SK-N-SH (cell line): ENCODE measurements around the gene MRPS17. TPM values are rescaled to one million over a fixed set of nuclear protein-coding genes. Genes with fewer than 3 reads are reported as not detected.

ENCODE experiments used
- CTCF ChIA-PET: fragments of 300-600, 350-600 bp; formaldehyde crosslinking; extraction: SDS; loops from one replicate; lab custom pipeline; 2021; lab: Yijun Ruan, JAX
- POLR2A ChIA-PET: fragments of 350-600 bp; sonication (Branson Sonifier 250); formaldehyde crosslinking; extraction: SDS; loops from one replicate; lab custom pipeline; 2020; ENCODE audit warnings: antibody characterized with exemption, inconsistent platforms; lab: Yijun Ruan, JAX
- DNase-seq: peaks from one replicate; pipeline ENCODE4 v3.0.0; 2012
- H2AFZ ChIP-seq: fragments of 200-600 bp; sonication (generic); 2 replicates; pipeline ENCODE4 v1.8.1; 2016; ENCODE audit warnings: antibody characterized with exemption, mild to moderate bottlenecking, low read depth
- H3F3A ChIP-seq: fragments of 200-600 bp; sonication (generic); replicated peaks from 2 replicates; pipeline ENCODE3; 2016; ENCODE audit warnings: antibody characterized with exemption, mild to moderate bottlenecking; ENCODE audit not compliant: insufficient read depth
- H3K27ac ChIP-seq, 2 experiments: fragments of 200-500 bp in 1 of 2; fragments of 200-600 bp in 1 of 2; sonication (Bioruptor generic) in 1 of 2; sonication (generic), shearing (Covaris generic) in 1 of 2; 2 replicates each; pipeline versions ENCODE4 v1.5.1 to v1.6.1; 2014 to 2016; ENCODE audit warnings: low read depth in 2 of 2, inconsistent platforms in 1 of 2, low read length in 1 of 2, mild to moderate bottlenecking in 1 of 2, mixed read lengths in 1 of 2
- H3K27me3 ChIP-seq: fragments of 200-600 bp; sonication (generic), shearing (Covaris generic); 2 replicates; pipeline ENCODE4 v1.6.1; 2016; ENCODE audit warnings: mixed run types; ENCODE audit not compliant: insufficient read depth
- H3K36me3 ChIP-seq, 2 experiments: fragments of 200-500 bp in 1 of 2; fragments of 200-600 bp in 1 of 2; sonication (Bioruptor generic) in 1 of 2; sonication (generic) in 1 of 2; replicated peaks in 1 of 2; 2 replicates each; pipeline versions ENCODE3 to v1.5.1; 2014 to 2016; ENCODE audit warnings: low read length in 1 of 2, mild to moderate bottlenecking in 1 of 2; ENCODE audit not compliant: insufficient read depth in 2 of 2, control insufficient read depth in 1 of 2
- H3K4me1 ChIP-seq, 2 experiments: fragments of 200-500 bp in 1 of 2; fragments of 200-600 bp in 1 of 2; sonication (Bioruptor generic) in 1 of 2; sonication (generic), shearing (Covaris generic) in 1 of 2; 2 replicates each; pipeline versions ENCODE4 v1.5.1 to v1.6.1; 2014 to 2016; ENCODE audit warnings: low read depth in 1 of 2, low read length in 1 of 2, mixed run types in 1 of 2; ENCODE audit not compliant: insufficient read depth in 2 of 2, control insufficient read depth in 1 of 2
- H3K4me2 ChIP-seq: fragments of 200-600 bp; sonication (generic), shearing (Covaris generic); 2 replicates; pipeline ENCODE4 v1.6.1; 2017; ENCODE audit warnings: mixed run types
- H3K4me3 ChIP-seq, 2 experiments: fragments of 200-500 bp in 1 of 2; fragments of 200-600 bp in 1 of 2; sonication (Bioruptor generic) in 1 of 2; sonication (generic), shearing (Covaris generic) in 1 of 2; 2 replicates each; pipeline versions ENCODE4 v1.5.1 to v1.8.1; 2014 to 2016; ENCODE audit warnings: low read depth in 2 of 2, inconsistent platforms in 1 of 2, low read length in 1 of 2, mild to moderate bottlenecking in 1 of 2, mixed read lengths in 1 of 2, moderate library complexity in 1 of 2
- H3K79me2 ChIP-seq: fragments of 200-600 bp; sonication (generic); 2 replicates; pipeline ENCODE4 v1.8.1; 2017; ENCODE audit warnings: mild to moderate bottlenecking; ENCODE audit not compliant: insufficient read depth
- H3K9ac ChIP-seq: fragments of 200-600 bp; sonication (generic); 2 replicates; pipeline ENCODE4 v1.6.1; 2017; ENCODE audit warnings: mixed run types
- H3K9me2 ChIP-seq: fragments of 200-600 bp; sonication (generic); 2 replicates; pipeline ENCODE4 v1.6.1; 2017; ENCODE audit warnings: mixed run types
- H3K9me3 ChIP-seq: fragments of 200-600 bp; sonication (generic); 2 replicates; pipeline ENCODE4 v1.6.1; 2017; ENCODE audit warnings: mixed run types, mild to moderate bottlenecking, moderate library complexity
- H4K20me1 ChIP-seq: fragments of 200-600 bp; sonication (generic); 2 replicates; pipeline ENCODE4 v1.6.1; 2017; ENCODE audit warnings: mild to moderate bottlenecking, mixed run types; ENCODE audit not compliant: insufficient read depth
- CHD2 ChIP-seq: fragments of 150-350 bp; IDR thresholded peaks from 2 replicates; pipeline ENCODE4 v1.6.1; 2018; ENCODE audit warnings: low read length; ENCODE audit not compliant: partially characterized antibody
- ELF1 ChIP-seq: IDR thresholded peaks from 2 replicates; pipeline ENCODE4 v1.4.0; 2012
- EP300 ChIP-seq, 2 experiments: IDR thresholded peaks; 2 replicates each; pipeline versions ENCODE4 v1.4.0 to v1.6.1; 2012; ENCODE audit warnings: borderline replicate concordance in 1 of 2, low read depth in 1 of 2, low read length in 1 of 2
- EZH2phosphoT487 ChIP-seq: fragments of 200-600 bp; sonication (generic); IDR thresholded peaks from 2 replicates; pipeline ENCODE4 v1.6.1; 2017; ENCODE audit warnings: low read depth, mixed run types, mild to moderate bottlenecking, antibody characterized with exemption, moderate library complexity, borderline replicate concordance
- FOSL2 ChIP-seq: IDR thresholded peaks from 2 replicates; pipeline ENCODE4 v1.4.0; 2012; ENCODE audit warnings: low read depth, mild to moderate bottlenecking, moderate library complexity, borderline replicate concordance
- FOXJ3 ChIP-seq: sonication (generic); formaldehyde crosslinking; IDR thresholded peaks from 2 replicates; pipeline ENCODE4 v1.5.1; 2020; ENCODE audit warnings: mild to moderate bottlenecking, missing genetic modification reagents
- POLR2AphosphoS5 ChIP-seq: IDR thresholded peaks from 2 replicates; pipeline ENCODE4 v1.6.1; 2012; ENCODE audit warnings: low read depth, low read length
- SIN3A ChIP-seq: IDR thresholded peaks from 2 replicates; pipeline ENCODE4 v1.6.1; 2012; ENCODE audit warnings: low read depth, mild to moderate bottlenecking, low read length, moderate library complexity, borderline replicate concordance
- TEAD4 ChIP-seq: IDR thresholded peaks from 2 replicates; pipeline ENCODE4 v1.4.0; 2012; ENCODE audit warnings: mild to moderate bottlenecking, borderline replicate concordance; ENCODE audit not compliant: insufficient read depth
- YY1 ChIP-seq: IDR thresholded peaks from 2 replicates; pipeline ENCODE4 v1.4.0; 2012; ENCODE audit warnings: low read depth, mild to moderate bottlenecking
- WGBS: methylation state at CpG from one replicate; pipeline ENCODE4 v1.1.6; 2017; ENCODE audit warnings: low lambda C conversion rate; 5-methylcytosine and 5-hydroxymethylcytosine counted together
- polyA plus RNA-seq, 3 experiments: library from polyadenylated mRNA; depleted of rRNA; stranded (reverse); fragments of >200 nt; gene quantifications; 2 replicates each; pipeline ENCODE4 v1.2.3, GENCODE V29; 2012
- TF ChIP-seq, protein P1 (sequence below): fragments of 150-350 bp; IDR thresholded peaks from 2 replicates; pipeline ENCODE4 v1.6.1; 2017; ENCODE audit warnings: antibody characterized with exemption, low read length, low read depth, borderline replicate concordance
- TF ChIP-seq, protein P2 (sequence below): IDR thresholded peaks from 2 replicates; pipeline ENCODE4; 2012
- TF ChIP-seq, protein P3 (sequence below): fragments of 200-600 bp; sonication (generic); IDR thresholded peaks from 2 replicates; pipeline ENCODE4 v1.6.1; 2017; ENCODE audit warnings: antibody characterized with exemption, mild to moderate bottlenecking, moderate library complexity

MRPS17 gene
- polyA plus RNA-seq, 1 of the 3 experiments (the other 2 are of a cell fraction): 17.4 TPM

DNA sequence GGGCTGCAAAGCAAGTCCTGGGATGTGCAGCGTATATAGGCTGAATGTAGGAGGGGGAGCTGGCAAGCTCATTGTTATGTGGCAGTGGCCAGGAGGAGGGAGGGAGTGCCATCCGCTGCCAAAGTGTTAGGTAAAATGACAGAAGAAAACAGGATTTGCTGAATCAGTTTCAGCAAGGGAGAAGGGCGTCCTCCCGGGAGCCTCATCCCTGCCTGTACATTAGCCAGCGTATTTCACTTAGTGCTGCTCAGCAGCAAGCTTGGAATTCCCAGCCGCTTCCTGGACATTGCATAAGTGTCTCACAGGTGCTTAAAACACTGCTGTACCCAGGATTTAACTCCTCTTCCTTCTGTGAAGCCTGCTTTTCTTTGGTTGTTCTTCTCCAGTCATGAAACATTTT is 15.2 kb downstream of the MRPS17 start (continued):
- no peak for TF ChIP-seq YY1
- TF ChIP-seq, all 33 proteins: peak for 0

DNA sequence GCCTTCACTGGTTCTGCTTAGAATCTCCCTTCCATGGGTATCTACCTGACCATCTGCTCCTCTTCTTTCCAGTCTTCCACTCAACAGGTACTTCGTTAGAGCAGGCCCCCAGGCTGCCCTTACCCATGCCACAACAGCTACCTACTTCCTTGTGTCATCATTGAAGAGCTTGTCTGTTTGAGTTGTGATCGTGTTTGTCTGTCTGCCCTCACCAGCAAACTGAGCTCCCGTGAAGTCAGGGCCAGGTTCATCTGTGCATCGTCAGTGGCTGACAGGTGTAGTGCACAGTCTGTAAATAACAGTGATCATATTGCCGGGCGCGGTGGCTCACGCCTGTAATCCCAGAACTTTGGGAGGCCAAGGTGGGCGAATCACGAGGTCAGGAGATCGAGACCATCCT is 17.7 kb downstream of the MRPS17 start:
- TF ChIP-seq TEAD4 (no peak), FOSL2 (no peak), SIN3A (no peak), POLR2AphosphoS5 (no peak), ELF1 (no peak), CHD2 (no peak), FOXJ3 (CRISPR knock-in tag) (no peak), EP300 (IDR thresholded peaks at IDR 0.05; ENCODE audit: borderline replicate concordance in 1 of 2, low read depth in 1 of 2, low read length in 1 of 2) (no peak), EZH2phosphoT487 (no peak)
- TF ChIP-seq, protein P1, sequence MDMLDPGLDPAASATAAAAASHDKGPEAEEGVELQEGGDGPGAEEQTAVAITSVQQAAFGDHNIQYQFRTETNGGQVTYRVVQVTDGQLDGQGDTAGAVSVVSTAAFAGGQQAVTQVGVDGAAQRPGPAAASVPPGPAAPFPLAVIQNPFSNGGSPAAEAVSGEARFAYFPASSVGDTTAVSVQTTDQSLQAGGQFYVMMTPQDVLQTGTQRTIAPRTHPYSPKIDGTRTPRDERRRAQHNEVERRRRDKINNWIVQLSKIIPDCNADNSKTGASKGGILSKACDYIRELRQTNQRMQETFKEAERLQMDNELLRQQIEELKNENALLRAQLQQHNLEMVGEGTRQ: no peak
- TF ChIP-seq, protein P2, sequence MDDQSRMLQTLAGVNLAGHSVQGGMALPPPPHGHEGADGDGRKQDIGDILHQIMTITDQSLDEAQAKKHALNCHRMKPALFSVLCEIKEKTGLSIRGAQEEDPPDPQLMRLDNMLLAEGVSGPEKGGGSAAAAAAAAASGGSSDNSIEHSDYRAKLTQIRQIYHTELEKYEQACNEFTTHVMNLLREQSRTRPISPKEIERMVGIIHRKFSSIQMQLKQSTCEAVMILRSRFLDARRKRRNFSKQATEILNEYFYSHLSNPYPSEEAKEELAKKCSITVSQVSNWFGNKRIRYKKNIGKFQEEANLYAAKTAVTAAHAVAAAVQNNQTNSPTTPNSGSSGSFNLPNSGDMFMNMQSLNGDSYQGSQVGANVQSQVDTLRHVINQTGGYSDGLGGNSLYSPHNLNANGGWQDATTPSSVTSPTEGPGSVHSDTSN: no peak
- TF ChIP-seq, protein P3, sequence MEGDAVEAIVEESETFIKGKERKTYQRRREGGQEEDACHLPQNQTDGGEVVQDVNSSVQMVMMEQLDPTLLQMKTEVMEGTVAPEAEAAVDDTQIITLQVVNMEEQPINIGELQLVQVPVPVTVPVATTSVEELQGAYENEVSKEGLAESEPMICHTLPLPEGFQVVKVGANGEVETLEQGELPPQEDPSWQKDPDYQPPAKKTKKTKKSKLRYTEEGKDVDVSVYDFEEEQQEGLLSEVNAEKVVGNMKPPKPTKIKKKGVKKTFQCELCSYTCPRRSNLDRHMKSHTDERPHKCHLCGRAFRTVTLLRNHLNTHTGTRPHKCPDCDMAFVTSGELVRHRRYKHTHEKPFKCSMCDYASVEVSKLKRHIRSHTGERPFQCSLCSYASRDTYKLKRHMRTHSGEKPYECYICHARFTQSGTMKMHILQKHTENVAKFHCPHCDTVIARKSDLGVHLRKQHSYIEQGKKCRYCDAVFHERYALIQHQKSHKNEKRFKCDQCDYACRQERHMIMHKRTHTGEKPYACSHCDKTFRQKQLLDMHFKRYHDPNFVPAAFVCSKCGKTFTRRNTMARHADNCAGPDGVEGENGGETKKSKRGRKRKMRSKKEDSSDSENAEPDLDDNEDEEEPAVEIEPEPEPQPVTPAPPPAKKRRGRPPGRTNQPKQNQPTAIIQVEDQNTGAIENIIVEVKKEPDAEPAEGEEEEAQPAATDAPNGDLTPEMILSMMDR: no peak
- Histone ChIP-seq H3K9me3 (no peaks in the 10 kb centered on the region), H2AFZ (no peak overlapping the region), H3K79me2 (peaks cover 94% of the 10 kb centered on the region), H3K27me3 (no peaks in the 10 kb centered on the region), H3K9ac (no peak overlapping the region), H4K20me1 (peaks cover 48% of the 10 kb centered on the region), H3K4me1 (peaks cover 4 to 6% of the 10 kb centered on the region in 2 experiments; a peak in 2 of 4 replicates), H3K36me3 (peaks cover 0 to 24% of the 10 kb centered on the region in 2 experiments), H3K4me3 (no peak overlapping the region), H3K27ac (no peak overlapping the region), H3F3A (peaks cover 19% of the 10 kb centered on the region), H3K9me2 (no peaks in the 10 kb centered on the region), H3K4me2 (no peak overlapping the region)
- DNase-seq: no peak
- CTCF ChIA-PET: interaction anchor here (0.8 kb wide), 1 partner anchor 105 kb away, joined by 3 read pairs; no protein-coding TSS in a partner anchor
- POLR2A ChIA-PET: no interaction called here
- WGBS: 94% methylated on average over 11 of the region's 11 CpGs
